GM12878 (cell line): ENCODE data around the gene PRSS33. TPM values are rescaled to one million over a fixed set of nuclear protein-coding genes. Genes with fewer than 3 reads are reported as not detected.

Experiments
- ATF3 ChIP-seq: IDR thresholded peaks from 2 replicates; pipeline ENCODE4 v1.6.1; 2011; ENCODE audit warnings: low read depth, mild to moderate bottlenecking, low read length, moderate library complexity, borderline replicate concordance; ENCODE audit errors: extremely low read depth
- BCLAF1 ChIP-seq: fragments of 450-650 bp; IDR thresholded peaks from 2 replicates; pipeline ENCODE4 v1.6.1; 2017; ENCODE audit warnings: antibody characterized with exemption, mild to moderate bottlenecking, moderate library complexity
- CBX3 ChIP-seq: fragments of 200-600 bp; sonication (generic); IDR thresholded peaks from 2 replicates; pipeline ENCODE4 v1.6.1; 2016; ENCODE audit warnings: low read depth, borderline replicate concordance
- MTA2 ChIP-seq: fragments of 450-650 bp; IDR thresholded peaks from 2 replicates; pipeline ENCODE4 v1.6.1; 2016; ENCODE audit warnings: low read depth, mild to moderate bottlenecking, moderate library complexity
- MXI1 ChIP-seq: fragments of 150-350 bp; IDR thresholded peaks from 2 replicates; pipeline ENCODE4 v1.6.1; 2011; ENCODE audit warnings: low read depth, mild to moderate bottlenecking, inconsistent platforms, low read length, improper control_type of control experiment
- TARDBP ChIP-seq: IDR thresholded peaks from 2 replicates; pipeline ENCODE4 v1.6.1; 2016; ENCODE audit warnings: borderline replicate concordance
- ZBTB4 ChIP-seq: fragments of 450-650 bp; formaldehyde crosslinking; IDR thresholded peaks from 2 replicates; pipeline ENCODE4 v1.4.0; 2022; ENCODE audit warnings: mild to moderate bottlenecking, moderate library complexity
- ZNF207 ChIP-seq: fragments of 450-650 bp; IDR thresholded peaks from 2 replicates; pipeline ENCODE4 v1.6.1; 2014; ENCODE audit warnings: antibody characterized with exemption, mild to moderate bottlenecking, borderline replicate concordance
- ZNF24 ChIP-seq: fragments of 450-650 bp; IDR thresholded peaks from 2 replicates; pipeline ENCODE4 v1.6.1; 2017; ENCODE audit warnings: antibody characterized with exemption, mild to moderate bottlenecking
- polyA plus RNA-seq, 11 experiments: library from polyadenylated mRNA; depleted of rRNA in 4 of 11; unstranded in 6 of 11; stranded (reverse) in 5 of 11; fragments of >200 nt; fragmentation: Nextera tagmentation in 4 of 11; fragmentation: Illumina TruSeq in 1 of 11; extraction: Ambion mirVana in 4 of 11; extraction: Trizol in 1 of 11; gene quantifications; 1 replicate in 1 of 11; 2 replicates in 10 of 11; pipeline versions ENCODE4 v1.2.1 to v1.2.3, GENCODE V29; 2011 to 2016; ENCODE audit warnings: inconsistent platforms in 2 of 11, missing spikeins in 2 of 11, low read depth in 1 of 11
- total RNA-seq, 4 experiments: library from RNA; depleted of rRNA in 3 of 4; stranded (reverse); fragments of >200 nt in 3 of 4; fragmentation: Illumina TruSeq in 1 of 4; extraction: Trizol in 1 of 4; gene quantifications; 2 replicates each; pipeline versions ENCODE4 v1.2.1 to v1.2.3, GENCODE V29; 2013 to 2021
- TF ChIP-seq, protein P1 (sequence below): fragments of 150-350 bp; IDR thresholded peaks from 2 replicates; pipeline ENCODE4 v1.6.1; 2016; ENCODE audit warnings: low read depth, low read length

Gene PRSS33
- total and polyA plus RNA-seq, 10 of the 15 experiments (the other 5 are each of a cell fraction or from before 2014, with no cell fraction given), result not detected

DNA sequence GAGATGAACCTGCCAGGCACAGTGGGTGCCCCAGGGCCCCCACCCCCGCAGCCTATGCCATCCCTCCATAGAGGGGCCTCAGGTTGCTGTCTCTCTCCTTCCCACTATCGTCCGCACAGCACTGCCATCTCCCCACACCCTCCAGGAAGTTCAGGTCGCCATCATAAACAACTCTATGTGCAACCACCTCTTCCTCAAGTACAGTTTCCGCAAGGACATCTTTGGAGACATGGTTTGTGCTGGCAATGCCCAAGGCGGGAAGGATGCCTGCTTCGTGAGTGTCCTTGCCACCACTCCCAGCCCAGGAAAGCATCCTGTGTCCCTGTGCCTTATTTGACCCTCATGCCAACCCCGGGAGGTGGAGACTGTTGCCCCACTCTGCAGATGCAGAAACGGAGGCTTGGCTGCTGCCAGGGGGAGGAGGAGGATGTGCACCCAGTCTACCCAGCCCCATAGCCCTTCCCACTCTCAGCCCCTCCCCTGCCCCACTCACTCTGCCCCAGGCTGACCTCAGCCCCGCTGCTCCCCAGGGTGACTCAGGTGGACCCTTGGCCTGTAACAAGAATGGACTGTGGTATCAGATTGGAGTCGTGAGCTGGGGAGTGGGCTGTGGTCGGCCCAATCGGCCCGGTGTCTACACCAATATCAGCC is 33.6 kb upstream of the PRSS33 start (continued):
- TF ChIP-seq, protein P1, sequence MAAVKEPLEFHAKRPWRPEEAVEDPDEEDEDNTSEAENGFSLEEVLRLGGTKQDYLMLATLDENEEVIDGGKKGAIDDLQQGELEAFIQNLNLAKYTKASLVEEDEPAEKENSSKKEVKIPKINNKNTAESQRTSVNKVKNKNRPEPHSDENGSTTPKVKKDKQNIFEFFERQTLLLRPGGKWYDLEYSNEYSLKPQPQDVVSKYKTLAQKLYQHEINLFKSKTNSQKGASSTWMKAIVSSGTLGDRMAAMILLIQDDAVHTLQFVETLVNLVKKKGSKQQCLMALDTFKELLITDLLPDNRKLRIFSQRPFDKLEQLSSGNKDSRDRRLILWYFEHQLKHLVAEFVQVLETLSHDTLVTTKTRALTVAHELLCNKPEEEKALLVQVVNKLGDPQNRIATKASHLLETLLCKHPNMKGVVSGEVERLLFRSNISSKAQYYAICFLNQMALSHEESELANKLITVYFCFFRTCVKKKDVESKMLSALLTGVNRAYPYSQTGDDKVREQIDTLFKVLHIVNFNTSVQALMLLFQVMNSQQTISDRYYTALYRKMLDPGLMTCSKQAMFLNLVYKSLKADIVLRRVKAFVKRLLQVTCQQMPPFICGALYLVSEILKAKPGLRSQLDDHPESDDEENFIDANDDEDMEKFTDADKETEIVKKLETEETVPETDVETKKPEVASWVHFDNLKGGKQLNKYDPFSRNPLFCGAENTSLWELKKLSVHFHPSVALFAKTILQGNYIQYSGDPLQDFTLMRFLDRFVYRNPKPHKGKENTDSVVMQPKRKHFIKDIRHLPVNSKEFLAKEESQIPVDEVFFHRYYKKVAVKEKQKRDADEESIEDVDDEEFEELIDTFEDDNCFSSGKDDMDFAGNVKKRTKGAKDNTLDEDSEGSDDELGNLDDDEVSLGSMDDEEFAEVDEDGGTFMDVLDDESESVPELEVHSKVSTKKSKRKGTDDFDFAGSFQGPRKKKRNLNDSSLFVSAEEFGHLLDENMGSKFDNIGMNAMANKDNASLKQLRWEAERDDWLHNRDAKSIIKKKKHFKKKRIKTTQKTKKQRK, result no peak
- TF ChIP-seq ZNF207 (no peak), CBX3 (no peak), TARDBP (no peak), ZBTB4 (no peak), MXI1 (no peak), MTA2 (no peak), BCLAF1 (no peak), ZNF24 (no peak), ATF3 (no peak)
